Common myeloid progenitor, CD34-positive (primary cell): Measurements from ENCODE around the gene NR1I3.

Experiments used
- CTCF ChIA-PET: fragments of 350-600 bp; sonication (Branson Sonifier 250); formaldehyde crosslinking; loops from one replicate; lab custom pipeline; 2021; ENCODE audit warnings: antibody characterized with exemption; lab: Charles Lee
- POLR2A ChIA-PET: fragments of 350-600 bp; sonication (Branson Sonifier 250); formaldehyde crosslinking; loops from one replicate; lab custom pipeline; 2021; ENCODE audit warnings: antibody characterized with exemption; lab: Charles Lee
- DNase-seq, 3 donors: peaks; one replicate each; pipeline versions ENCODE4 v3.0.0 to v3.0.0-alpha.2; 2013
- H3K27ac ChIP-seq, 2 experiments: 1 replicate in 1 of 2; 2 replicates in 1 of 2; pipeline ENCODE4 v1.7.0; 2013; ENCODE audit warnings: inconsistent platforms in 2 of 2, low read length in 2 of 2, mild to moderate bottlenecking in 2 of 2, low read depth in 1 of 2, moderate library complexity in 1 of 2; ENCODE audit not compliant: severe bottlenecking in 2 of 2, insufficient read depth in 1 of 2, poor library complexity in 1 of 2
- H3K27me3 ChIP-seq, 5 experiments: replicated peaks in 2 of 5; 1 replicate in 3 of 5; 2 replicates in 2 of 5; pipeline versions ENCODE4 v1.6.1 to v1.7.0; 2013; ENCODE audit warnings: low read length in 4 of 5, mild to moderate bottlenecking in 2 of 5, moderate library complexity in 2 of 5, inconsistent platforms in 1 of 5; ENCODE audit not compliant: insufficient read depth in 5 of 5, control insufficient read depth in 4 of 5
- H3K36me3 ChIP-seq, 4 experiments: 1 replicate in 2 of 4; 2 replicates in 2 of 4; pipeline versions ENCODE4 v1.6.1 to v1.7.0; 2013; ENCODE audit warnings: low read length in 3 of 4, control low read depth in 1 of 4, mild to moderate bottlenecking in 1 of 4; ENCODE audit not compliant: control insufficient read depth in 4 of 4, insufficient read depth in 4 of 4
- H3K4me1 ChIP-seq, 4 experiments: 1 replicate in 3 of 4; 2 replicates in 1 of 4; pipeline versions ENCODE4 v1.6.1 to v1.7.1; 2013; ENCODE audit warnings: low read length in 3 of 4, mild to moderate bottlenecking in 3 of 4, control low read depth in 1 of 4, inconsistent platforms in 1 of 4, moderate library complexity in 1 of 4; ENCODE audit not compliant: control insufficient read depth in 4 of 4, insufficient read depth in 4 of 4; ENCODE audit errors: control extremely low read depth in 1 of 4
- H3K4me3 ChIP-seq, 7 experiments: 1 replicate in 4 of 7; 2 replicates in 3 of 7; pipeline versions ENCODE4 v1.5.1 to v1.7.0; 2013; ENCODE audit warnings: mild to moderate bottlenecking in 7 of 7, low read length in 6 of 7, moderate library complexity in 6 of 7, inconsistent platforms in 2 of 7, low read depth in 2 of 7, control low read depth in 1 of 7; ENCODE audit not compliant: insufficient read depth in 4 of 7, control insufficient read depth in 1 of 7; ENCODE audit errors: extremely low read depth in 1 of 7
- H3K9me3 ChIP-seq, 5 experiments: 1 replicate in 4 of 5; 2 replicates in 1 of 5; pipeline versions ENCODE4 v1.6.1 to v1.7.1; 2013; ENCODE audit warnings: low read length in 4 of 5, mild to moderate bottlenecking in 2 of 5, inconsistent platforms in 1 of 5, low read depth in 1 of 5, moderate library complexity in 1 of 5; ENCODE audit not compliant: control insufficient read depth in 4 of 5, insufficient read depth in 2 of 5; ENCODE audit errors: control extremely low read depth in 1 of 5
- WGBS: methylation state at CpG from one replicate; pipeline ENCODE4 v1.1.5; 2013; ENCODE audit not compliant: insufficient coverage; 5-methylcytosine and 5-hydroxymethylcytosine counted together

NR1I3 gene

DNA sequence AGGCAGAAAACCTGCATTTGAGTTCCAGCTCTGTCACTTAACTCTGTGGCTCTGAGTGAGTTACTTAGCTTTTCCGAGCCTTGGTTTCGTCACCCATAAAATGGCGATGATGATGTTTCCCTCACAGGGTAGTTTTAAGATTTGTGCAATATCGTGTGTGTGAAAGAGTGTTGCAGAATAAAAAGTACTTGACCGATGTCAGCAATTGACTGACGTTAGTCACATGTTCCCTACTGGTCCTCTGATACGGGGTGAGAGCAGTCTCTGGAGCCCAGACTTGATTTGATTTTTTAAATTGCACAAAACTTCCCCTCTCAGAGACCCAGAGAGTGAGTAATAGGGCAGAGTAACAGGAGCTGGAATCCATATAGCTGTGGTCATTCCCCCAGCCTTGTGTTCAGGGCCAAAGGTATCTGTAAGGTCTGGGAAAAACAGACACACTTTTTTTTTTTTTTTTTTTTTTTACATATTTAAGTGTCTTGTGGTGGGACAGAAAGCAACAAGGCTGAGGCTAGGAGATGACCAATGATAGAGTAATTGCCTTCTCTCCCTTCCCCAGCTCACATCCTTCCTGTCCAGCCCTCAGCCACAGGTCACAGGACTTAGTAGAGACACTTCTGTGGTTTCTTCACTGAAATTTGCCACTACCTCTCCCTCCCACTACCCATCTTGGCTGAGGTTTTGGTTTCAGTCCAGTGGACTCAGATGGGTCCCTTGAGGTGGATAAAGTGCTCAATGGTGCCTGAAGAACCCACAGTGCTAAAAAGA is 20.9 kb downstream of the NR1I3 start:
- ChIA-PET CTCF (interaction anchor here (0.9 to 16.6 kb wide), 9 partner anchors 8 to 171 kb away, joined by 3 to 316 read pairs (median 4); partner anchors contain the start of genes NDUFS2 and TOMM40L), POLR2A (interaction anchor here (0.6 to 0.8 kb wide), 2 partner anchors 15 to 145 kb away, joined by 3 to 4 read pairs; partner anchors contain the start of gene NDUFS2)
- 85% methylated on average over 4 of the region's 7 CpGs for WGBS
- H3K27ac ChIP-seq, result no peak overlapping the region
- peak in 2 of 3 donors; percentile 27 to 36 for DNase-seq
- H3K9me3 ChIP-seq, result no peaks in the 10 kb centered on the region
- peaks cover 8 to 48% (median 30%) of the 10 kb centered on the region in 4 experiments for H3K4me1 ChIP-seq
- H3K27me3 ChIP-seq, result no peaks in the 10 kb centered on the region
- H3K36me3 ChIP-seq, result peaks cover 0 to 32% (median 18%) of the 10 kb centered on the region in 4 experiments
- peak overlapping the region in 2 of 7 experiments; percentile 4 to 58 for H3K4me3 ChIP-seq

- H3K27me3 ChIP-seq, result no peaks in the 10 kb centered on the region
- CTCF ChIA-PET, result interaction anchor here (0.6 to 16.6 kb wide), 7 partner anchors 8 to 94 kb away, joined by 3 to 316 read pairs (median 4); partner anchors contain the start of genes NDUFS2 and TOMM40L
- peak in 2 of 3 donors; percentile 45 to 56 for DNase-seq
- H3K4me1 ChIP-seq, result peaks cover 8 to 54% (median 31%) of the 10 kb centered on the region in 4 experiments
- peak within 1 kb of the TSS in 1 of 2 experiments; percentile 30 for H3K27ac ChIP-seq
- peaks cover 11 to 50% (median 35%) of the 10 kb centered on the region in 4 experiments for H3K36me3 ChIP-seq
- H3K4me3 ChIP-seq, result peak within 1 kb of the TSS in 6 of 7 experiments; percentile 33 to 69 (median 58)
- 5% methylated on average over 4 of the region's 10 CpGs for WGBS
- no peaks in the 10 kb centered on the region for H3K9me3 ChIP-seq
- POLR2A ChIA-PET, result interaction anchor here (0.5 kb wide), 1 partner anchor 15 kb away, joined by 4 read pairs; no protein-coding TSS in a partner anchor
Measured at GRCh38 chr1:161215076-161215475, 22.9 kb downstream of the NR1I3 start, which contains the start of gene FCER1G. FCER1G (plus strand) TSS chr1:161215295; CDS start chr1:161215322, 27 bp downstream.

DNA sequence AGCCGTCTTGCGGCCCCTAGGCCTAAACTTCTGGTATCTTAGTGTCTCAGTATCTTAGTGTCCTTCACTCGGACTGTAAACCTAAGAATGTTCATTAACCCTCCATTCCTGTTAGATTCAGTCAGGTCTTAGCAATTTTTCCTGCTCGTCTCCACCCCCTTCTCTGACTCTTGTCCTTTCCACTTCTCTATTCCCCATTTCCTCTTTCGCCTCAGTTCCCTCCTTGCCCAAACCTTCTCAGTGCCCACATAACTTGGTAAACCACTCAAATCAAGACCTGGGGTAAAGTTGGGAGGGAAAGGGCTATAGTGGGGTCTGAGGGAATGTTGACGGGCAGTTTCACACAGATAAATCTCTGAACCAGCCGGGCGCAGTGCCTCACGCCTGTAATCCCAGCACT is 23.6 kb downstream of the NR1I3 start:
- 93% methylated on average over 7 of the region's 9 CpGs for WGBS
- H3K27me3 ChIP-seq, result no peaks in the 10 kb centered on the region
- no peaks in the 10 kb centered on the region for H3K9me3 ChIP-seq
- H3K36me3 ChIP-seq, result peaks cover 11 to 48% (median 39%) of the 10 kb centered on the region in 4 experiments
- no peak overlapping the region for H3K27ac ChIP-seq
- DNase-seq, result no peak
- ChIA-PET CTCF (interaction anchor here (1.5 to 16.6 kb wide), 2 partner anchors 7 to 94 kb away, joined by 5 to 316 read pairs; partner anchors contain the start of gene NDUFS2), POLR2A (interaction anchor here (0.6 kb wide), 1 partner anchor 91 kb away, joined by 3 read pairs; no protein-coding TSS in a partner anchor)
- H3K4me3 ChIP-seq, result peak overlapping the region in 1 of 7 experiments; percentile 8
- H3K4me1 ChIP-seq, result peaks cover 8 to 60% (median 34%) of the 10 kb centered on the region in 4 experiments

DNA sequence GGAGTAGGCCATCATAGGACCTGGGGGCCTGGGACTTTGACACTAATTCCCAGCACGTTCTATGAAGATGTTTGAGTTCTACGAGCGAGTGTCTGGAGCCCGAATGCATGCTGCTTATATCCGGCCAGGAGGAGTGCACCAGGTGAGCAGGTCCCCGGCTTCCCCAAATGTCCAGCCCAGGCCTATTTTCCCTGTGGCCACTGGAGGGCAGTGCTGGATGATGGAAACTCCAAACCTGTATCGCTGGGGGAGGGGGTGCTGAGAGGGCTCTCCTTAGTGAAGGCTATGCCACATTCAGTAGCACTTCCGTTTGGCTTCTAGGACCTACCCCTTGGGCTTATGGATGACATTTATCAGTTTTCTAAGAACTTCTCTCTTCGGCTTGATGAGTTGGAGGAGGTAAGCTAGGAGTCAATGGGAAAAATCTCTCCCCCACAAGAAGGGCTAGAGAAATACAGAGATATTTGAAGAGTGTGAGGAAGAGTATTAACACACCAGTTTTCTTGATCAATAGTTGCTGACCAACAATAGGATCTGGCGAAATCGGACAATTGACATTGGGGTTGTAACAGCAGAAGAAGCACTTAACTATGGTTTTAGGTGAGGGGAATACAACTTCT is 28.1 kb downstream of the NR1I3 start:
- Histone ChIP-seq H3K36me3 (peaks cover 16 to 84% (median 60%) of the 10 kb centered on the region in 4 experiments), H3K4me3 (no peak overlapping the region), H3K27me3 (no peaks in the 10 kb centered on the region), H3K9me3 (no peaks in the 10 kb centered on the region), H3K27ac (no peak overlapping the region), H3K4me1 (peaks cover 2 to 24% (median 8%) of the 10 kb centered on the region in 4 experiments)
- 52% methylated on average over 9 of the region's 11 CpGs for WGBS
- ChIA-PET POLR2A (interaction anchor here (1.4 kb wide), 1 partner anchor 96 kb away, joined by 4 read pairs; no protein-coding TSS in a partner anchor), CTCF (interaction anchor here (0.6 to 13.6 kb wide), 19 partner anchors 8 to 177 kb away, joined by 3 to 316 read pairs (median 7); partner anchors contain the start of genes APOA2, CFAP126, FCER1G and NDUFS2)
- peak; percentile 82 to 89 (median 84) for DNase-seq

DNA sequence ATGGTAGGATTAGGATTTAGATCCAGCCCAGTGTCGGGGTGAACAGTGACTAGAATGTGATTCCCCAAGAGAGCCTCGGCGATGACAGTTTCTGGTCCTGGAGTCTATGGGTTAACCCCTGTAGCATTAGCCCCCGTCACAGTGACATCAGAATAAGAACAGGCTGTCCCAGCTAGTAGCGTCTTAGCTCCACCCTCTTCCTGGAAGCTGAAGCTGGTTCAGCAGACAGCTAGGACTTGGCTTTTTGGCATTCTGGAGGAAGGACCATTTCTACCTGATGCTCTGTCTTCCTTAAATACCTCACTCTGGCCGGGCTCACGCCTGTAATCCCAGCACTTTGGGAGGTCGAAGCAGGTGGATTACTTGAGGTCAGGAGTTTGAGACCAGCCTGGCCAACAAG is 30.8 kb downstream of the NR1I3 start:
- H3K27ac ChIP-seq, result no peak overlapping the region
- no peak for DNase-seq
- CTCF ChIA-PET, result interaction anchor here (0.9 to 13.6 kb wide), 8 partner anchors 14 to 174 kb away, joined by 3 to 316 read pairs (median 9); partner anchors contain the start of genes APOA2, B4GALT3, FCER1G and TOMM40L
- H3K27me3 ChIP-seq, result no peaks in the 10 kb centered on the region
- peaks cover 16 to 67% (median 51%) of the 10 kb centered on the region in 4 experiments for H3K36me3 ChIP-seq
- no peak overlapping the region for H3K4me3 ChIP-seq
- POLR2A ChIA-PET, result no interaction called here
- WGBS, result 87% methylated on average over 8 of the region's 8 CpGs
- H3K9me3 ChIP-seq, result no peaks in the 10 kb centered on the region
- H3K4me1 ChIP-seq, result peaks cover 0 to 25% (median 15%) of the 10 kb centered on the region in 4 experiments

DNA sequence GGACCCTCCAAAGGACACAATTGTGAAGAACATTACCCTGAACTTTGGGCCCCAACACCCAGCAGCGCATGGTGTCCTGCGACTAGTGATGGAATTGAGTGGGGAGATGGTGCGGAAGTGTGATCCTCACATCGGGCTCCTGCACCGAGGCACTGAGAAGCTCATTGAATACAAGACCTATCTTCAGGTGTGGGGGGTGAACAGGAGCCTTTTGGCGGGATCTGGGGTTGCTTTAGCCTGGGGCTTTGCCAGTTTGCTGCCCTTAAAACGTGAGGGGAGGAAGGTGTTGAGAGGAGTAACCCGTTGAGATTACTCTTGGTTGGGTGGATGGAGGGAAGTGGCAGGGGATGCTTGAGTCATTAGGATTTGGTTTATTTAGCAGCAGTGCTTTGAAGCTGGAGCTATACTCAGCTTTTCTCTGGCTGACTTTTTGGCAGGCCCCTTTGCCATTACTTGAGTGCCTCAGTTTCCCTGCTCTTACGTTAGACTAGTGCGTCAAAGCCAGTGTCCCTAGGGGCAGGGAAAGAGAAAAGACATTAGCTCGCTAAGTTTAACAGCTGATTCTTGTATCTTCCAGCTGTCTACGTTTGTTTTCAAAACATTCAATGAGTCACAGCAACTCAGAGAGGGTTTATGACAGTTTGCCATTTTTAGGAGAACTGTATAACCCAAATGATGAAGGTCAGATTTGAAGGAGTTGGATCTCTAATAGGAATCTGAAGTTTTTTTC is 31.4 kb downstream of the NR1I3 start:
- peaks cover 0 to 30% (median 19%) of the 10 kb centered on the region in 4 experiments for H3K4me1 ChIP-seq
- H3K9me3 ChIP-seq, result no peaks in the 10 kb centered on the region
- POLR2A ChIA-PET, result no interaction called here
- WGBS, result 98% methylated on average over 12 of the region's 12 CpGs
- no peak overlapping the region for H3K27ac ChIP-seq
- H3K36me3 ChIP-seq, result peaks cover 16 to 62% (median 46%) of the 10 kb centered on the region in 4 experiments
- CTCF ChIA-PET, result interaction anchor here (0.5 to 13.6 kb wide), 11 partner anchors 14 to 326 kb away, joined by 3 to 316 read pairs (median 5); partner anchors contain the start of genes APOA2, B4GALT3, CFAP126 and FCER1G
- H3K27me3 ChIP-seq, result no peaks in the 10 kb centered on the region
- no peak overlapping the region for H3K4me3 ChIP-seq
- DNase-seq, result no peak
